HepG2 (cell line): Measurements from ENCODE around the gene CAMTA1. TPM values are rescaled to one million over a fixed set of nuclear protein-coding genes. Genes with fewer than 3 reads are reported as not detected.

ENCODE experiments used
- ATAC-seq: fragments of 200-7000 bp; cut with Tn5 transposase; 3 replicates; pipeline ENCODE4 v1.9.1; 2020; ENCODE audit warnings: mild to moderate bottlenecking, moderate library complexity
- BruUV-seq: library from RNA; stranded (reverse); fragments of 400-500 nt; replicated peaks from 2 replicates; lab custom pipeline; 2021; lab: Mats Ljungman, UMichigan
- CTCF ChIA-PET: fragments of 300-600 bp; formaldehyde crosslinking; extraction: SDS; loops from one replicate; lab custom pipeline; 2021; ENCODE audit warnings: low total read pairs, inconsistent platforms, low intra/inter-chr PET ratio; lab: Yijun Ruan, JAX
- POLR2A ChIA-PET: fragments of 350-600 bp; sonication (Branson Sonifier 250); formaldehyde crosslinking; loops from one replicate; lab custom pipeline; 2020; ENCODE audit warnings: antibody characterized with exemption, inconsistent platforms; lab: Yijun Ruan, JAX
- DNase-seq: peaks from one replicate; pipeline ENCODE4 v3.0.0-alpha.2; 2015; ENCODE audit warnings: low spot score
- FAIRE-seq: peaks from 3 replicates; lab custom pipeline; 2011; peaks lifted over from hg19 to GRCh38; lab: Jason Lieb, UNC
- H2AFZ ChIP-seq: one replicate; pipeline ENCODE4 v1.6.1; 2011; ENCODE audit warnings: low read length, inconsistent platforms
- H3K27ac ChIP-seq: fragments of 300-600 bp; 3 replicates; pipeline ENCODE4 v1.8.0; 2011; ENCODE audit warnings: mixed run types, mild to moderate bottlenecking, mixed read lengths, low read length, inconsistent platforms; ENCODE audit not compliant: insufficient read depth; ENCODE audit errors: extremely low read length
- H3K27me3 ChIP-seq, 2 experiments: fragments of 200-600 bp in 1 of 2; 2 replicates in 1 of 2; 3 replicates in 1 of 2; pipeline versions ENCODE4 v1.6.0 to v1.8.0; 2011; ENCODE audit warnings: low read length in 2 of 2, mild to moderate bottlenecking in 2 of 2, moderate library complexity in 2 of 2, inconsistent platforms in 1 of 2; ENCODE audit not compliant: insufficient read depth in 2 of 2, control insufficient read depth in 1 of 2
- H3K36me3 ChIP-seq, 2 experiments: fragments of 200-600 bp in 1 of 2; replicated peaks in 1 of 2; 2 replicates in 1 of 2; 3 replicates in 1 of 2; pipeline versions ENCODE4 v1.5.1 to v1.8.0; 2011; ENCODE audit warnings: low read length in 2 of 2, inconsistent platforms in 1 of 2; ENCODE audit not compliant: insufficient read depth in 2 of 2, control insufficient read depth in 1 of 2
- H3K4me1 ChIP-seq: 2 replicates; pipeline ENCODE4 v1.5.1; 2012; ENCODE audit warnings: low read length, inconsistent platforms; ENCODE audit not compliant: insufficient read depth
- H3K4me2 ChIP-seq: 2 replicates; pipeline ENCODE4 v1.6.0; 2011; ENCODE audit warnings: low read depth, low read length, inconsistent platforms
- H3K4me3 ChIP-seq, 3 experiments: fragments of 200-600 bp in 1 of 3; sonication (generic), shearing (Covaris generic) in 1 of 3; replicated peaks in 1 of 3; 2 replicates each; pipeline ENCODE4 v1.5.1; 2011 to 2016; ENCODE audit warnings: low read length in 3 of 3, inconsistent platforms in 2 of 3, low read depth in 2 of 3, mild to moderate bottlenecking in 2 of 3, control low read depth in 1 of 3, mixed read lengths in 1 of 3; ENCODE audit not compliant: insufficient read depth in 1 of 3
- H3K79me2 ChIP-seq: one replicate; pipeline ENCODE4 v1.6.1; 2011; ENCODE audit warnings: low read length, inconsistent platforms; ENCODE audit not compliant: insufficient read depth
- H3K9ac ChIP-seq: 2 replicates; pipeline ENCODE4 v1.6.0; 2011; ENCODE audit warnings: mild to moderate bottlenecking, low read depth, low read length, inconsistent platforms; ENCODE audit not compliant: insufficient read depth
- H3K9me3 ChIP-seq: 2 replicates; pipeline ENCODE4 v1.5.1; 2012; ENCODE audit warnings: mild to moderate bottlenecking, low read length
- H4K20me1 ChIP-seq: 2 replicates; pipeline ENCODE4 v1.6.0; 2011; ENCODE audit warnings: inconsistent platforms, mild to moderate bottlenecking, low read length, moderate library complexity; ENCODE audit not compliant: insufficient read depth
- ARNTL ChIP-seq: sonication (generic); formaldehyde crosslinking; IDR thresholded peaks from 2 replicates; pipeline ENCODE4 v1.4.0; 2020; ENCODE audit warnings: mild to moderate bottlenecking, missing genetic modification reagents
- DBP ChIP-seq: sonication (generic); formaldehyde crosslinking; IDR thresholded peaks from 2 replicates; pipeline ENCODE4 v1.4.0; 2020; ENCODE audit warnings: missing genetic modification reagents; ENCODE audit errors: not compliant biosample characterization
- GFI1 ChIP-seq: sonication (generic); formaldehyde crosslinking; IDR thresholded peaks from 2 replicates; pipeline ENCODE4 v1.5.0; 2020; ENCODE audit warnings: missing genetic modification reagents, mild to moderate bottlenecking, borderline replicate concordance
- GTF2F1 ChIP-seq: fragments of 150-350 bp; IDR thresholded peaks from 2 replicates; pipeline ENCODE4 v1.6.1; 2014; ENCODE audit warnings: low read length
- MATR3 ChIP-seq: sonication (generic); formaldehyde crosslinking; IDR thresholded peaks from 2 replicates; pipeline ENCODE4 v1.4.0; 2020; ENCODE audit warnings: missing genetic modification reagents
- MAX ChIP-seq: IDR thresholded peaks from 2 replicates; pipeline ENCODE4 v1.6.1; 2012; ENCODE audit warnings: inconsistent platforms
- RCOR2 ChIP-seq: IDR thresholded peaks from 2 replicates; pipeline ENCODE4 v1.6.1; 2016; ENCODE audit warnings: missing biosample characterization, missing genetic modification reagents
- TCF7L2 ChIP-seq: IDR thresholded peaks from 2 replicates; pipeline ENCODE4 v1.6.1; 2011; ENCODE audit warnings: mild to moderate bottlenecking, low read depth, low read length, moderate library complexity
- U2AF1 ChIP-seq: fragments of 200-400 bp; formaldehyde crosslinking; optimal IDR thresholded peaks from 2 replicates; pipeline ENCODE3; 2017; ENCODE audit warnings: mild to moderate bottlenecking, low read depth, low read length
- U2AF2 ChIP-seq: fragments of 200-400 bp; formaldehyde crosslinking; IDR thresholded peaks from 2 replicates; pipeline ENCODE4 v1.6.1; 2017; ENCODE audit warnings: low read depth, mild to moderate bottlenecking, low read length
- ZBTB25 ChIP-seq: IDR thresholded peaks from 2 replicates; pipeline ENCODE4 v1.6.1; 2018; ENCODE audit warnings: missing genetic modification reagents
- ZBTB42 ChIP-seq: sonication (generic); formaldehyde crosslinking; IDR thresholded peaks from 2 replicates; pipeline ENCODE4 v1.5.0; 2020; ENCODE audit warnings: mild to moderate bottlenecking, missing genetic modification reagents
- ZC3H13 ChIP-seq: sonication (generic); formaldehyde crosslinking; IDR thresholded peaks from 2 replicates; pipeline ENCODE4 v1.8.1; 2023; ENCODE audit warnings: mild to moderate bottlenecking, missing genetic modification reagents, moderate library complexity
- ZNF136 ChIP-seq: sonication (generic); formaldehyde crosslinking; IDR thresholded peaks from 2 replicates; pipeline ENCODE4 v1.8.1; 2022; ENCODE audit warnings: low read depth, mild to moderate bottlenecking, moderate library complexity, missing genetic modification reagents
- ZNF556 ChIP-seq: sonication (generic); formaldehyde crosslinking; IDR thresholded peaks from 2 replicates; pipeline ENCODE4 v1.4.0; 2020; ENCODE audit warnings: mild to moderate bottlenecking, missing genetic modification reagents, borderline replicate concordance
- ZNF558 ChIP-seq: sonication (generic); formaldehyde crosslinking; IDR thresholded peaks from 2 replicates; pipeline ENCODE4 v1.9.0; 2022; ENCODE audit warnings: mild to moderate bottlenecking, missing genetic modification reagents, borderline replicate concordance
- ZNF839 ChIP-seq: sonication (generic); formaldehyde crosslinking; IDR thresholded peaks from 2 replicates; pipeline ENCODE4 v1.4.0; 2020; ENCODE audit warnings: missing genetic modification reagents, mild to moderate bottlenecking, borderline replicate concordance
- WGBS: methylation state at CpG from one replicate; pipeline ENCODE4 v1.1.6; 2017; ENCODE audit warnings: low lambda C conversion rate; 5-methylcytosine and 5-hydroxymethylcytosine counted together
- in situ Hi-C: cut with HindIII; loops from 2 replicates; pipeline ENCODE4 v1.10.0; 2017; ENCODE audit warnings: low pct_unique_long_range_greater_than_20kb; ENCODE audit not compliant: extremely low pct_ligation_motif_present
- intact Hi-C: fragments of 100-400 bp; cut with micrococcal nuclease; formaldehyde crosslinking; loops from one replicate; pipeline ENCODE4 v1.10.0; 2022; ENCODE audit not compliant: unreplicated experiment
- polyA plus RNA-seq, 8 experiments: library from polyadenylated mRNA; depleted of rRNA in 3 of 8; stranded (reverse) in 7 of 8; unstranded in 1 of 8; fragments of >200 nt; fragmentation: Illumina TruSeq in 4 of 8; extraction: Trizol in 4 of 8; gene quantifications; 2 replicates each; pipeline versions ENCODE4 v1.2.1 to v1.2.3, GENCODE V29; 2011 to 2016; ENCODE audit warnings: low read depth in 4 of 8, missing spikeins in 1 of 8, mixed read lengths in 1 of 8; ENCODE audit not compliant: insufficient read depth in 1 of 8
- total RNA-seq, 5 experiments: library from RNA; depleted of rRNA; stranded (reverse); fragments of >200 nt; fragmentation: Illumina TruSeq; extraction: Trizol; gene quantifications; 2 replicates each; pipeline ENCODE4 v1.2.3, GENCODE V29; 2016; ENCODE audit warnings: low read depth in 1 of 5

The CAMTA1 gene
- total and polyA plus RNA-seq, 2 of the 13 experiments (the other 11 are each of a cell fraction or from before 2014, with no cell fraction given): 25.0 to 36.4 TPM

- Histone ChIP-seq H3K27me3 (peaks cover 0 to 20% of the 10 kb centered on the region in 2 experiments; a peak in 2 of 5 replicates), H2AFZ (no peak overlapping the region), H3K27ac (no peak overlapping the region), H3K4me2 (no peak overlapping the region), H3K9me3 (no peaks in the 10 kb centered on the region), H3K36me3 (no peaks in the 10 kb centered on the region), H3K79me2 (no peaks in the 10 kb centered on the region), H3K9ac (no peak overlapping the region), H4K20me1 (no peaks in the 10 kb centered on the region), H3K4me1 (no peaks in the 10 kb centered on the region), H3K4me3 (no peak overlapping the region)
- POLR2A ChIA-PET: no interaction called here
- TF ChIP-seq ZC3H13 (no peak), RCOR2 (no peak), ZNF136 (CRISPR knock-in tag) (no peak)
- no peak for ATAC-seq
- intact Hi-C loops (no loop called here), in situ Hi-C loops (no loop called here)
- CTCF ChIA-PET: no interaction called here
- DNase-seq: no peak
- FAIRE-seq: no peak
- no CpG with 5 or more reads among the region's 6 CpGs for WGBS
- BruUV-seq: no TSS peak
Measured at GRCh38 chr1:7085521-7085920, 300.3 kb downstream of the CAMTA1 start.

GRCh38 chr1:7086106-7086505, 300.9 kb downstream of the CAMTA1 start:
- CTCF ChIA-PET: no interaction called here
- TF ChIP-seq U2AF2 (no peak), U2AF1 (no peak), MAX (no peak), GFI1 (CRISPR knock-in tag) (no peak), ZBTB25 (CRISPR knock-in tag) (no peak), ZNF556 (CRISPR knock-in tag) (no peak), DBP (CRISPR knock-in tag) (no peak), ZNF839 (no peak), ZBTB42 (CRISPR knock-in tag) (no peak), ZNF558 (CRISPR knock-in tag) (no peak), TCF7L2 (no peak), GTF2F1 (no peak), ARNTL (CRISPR knock-in tag) (no peak), MATR3 (CRISPR knock-in tag) (no peak), ZC3H13 (no peak)
- DNase-seq: no peak

More at GRCh38 chr1:7086106-7086505, 300.9 kb downstream of the CAMTA1 start:
- in situ Hi-C loops (no loop called here), intact Hi-C loops (no loop called here)
- Histone ChIP-seq H4K20me1 (no peaks in the 10 kb centered on the region), H3K27me3 (peaks cover 0 to 25% of the 10 kb centered on the region in 2 experiments; a peak in 2 of 5 replicates), H2AFZ (no peak overlapping the region), H3K36me3 (no peaks in the 10 kb centered on the region), H3K4me1 (no peaks in the 10 kb centered on the region), H3K4me3 (no peak overlapping the region), H3K4me2 (no peak overlapping the region), H3K9ac (no peak overlapping the region), H3K9me3 (no peaks in the 10 kb centered on the region), H3K27ac (no peak overlapping the region), H3K79me2 (no peaks in the 10 kb centered on the region)
- ATAC-seq (no peak), FAIRE-seq (no peak)
- POLR2A ChIA-PET: no interaction called here
- 0% methylated on average over 2 of the region's 11 CpGs for WGBS
- BruUV-seq: no TSS peak
